ENCODE measurements around the gene DLK1.

Gene DLK1

DNA sequence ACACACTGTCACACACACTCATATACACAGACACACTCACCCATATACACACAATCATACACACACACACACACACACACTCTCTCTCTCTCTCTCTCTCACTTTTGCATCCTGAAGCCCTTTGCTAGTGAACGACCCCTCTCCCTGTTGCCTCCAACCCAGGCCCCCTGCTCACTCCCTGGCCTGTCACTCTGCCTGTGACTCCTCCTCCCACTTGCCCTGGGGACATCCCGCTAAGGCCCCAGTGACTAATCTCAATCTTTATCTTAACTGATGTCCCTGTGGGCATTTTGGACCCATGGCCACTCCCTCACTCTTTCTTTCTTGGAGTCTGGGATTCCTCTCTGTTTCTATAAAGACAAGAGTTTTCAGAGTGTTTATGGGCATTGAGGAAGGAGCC, 10.9 kb upstream of the DLK1 start:
- H3K27me3 Mint-ChIP-seq = peaks cover 6% of the 10 kb centered on the region
- no peak overlapping the region for H3K27ac Mint-ChIP-seq
- peaks cover 3% of the 10 kb centered on the region for H3K9me3 Mint-ChIP-seq (ENCODE audit: low read depth)
- H3K4me1 Mint-ChIP-seq (ENCODE audit: low read depth) = no peaks in the 10 kb centered on the region
- H3K36me3 Mint-ChIP-seq = no peaks in the 10 kb centered on the region
- H3K4me3 Mint-ChIP-seq = no peak overlapping the region

GRCh38 chr14:100717386-100717785, 9.3 kb upstream of the DLK1 start:
- H3K36me3 Mint-ChIP-seq = no peaks in the 10 kb centered on the region
- no peak overlapping the region for H3K4me3 Mint-ChIP-seq
- H3K9me3 Mint-ChIP-seq (ENCODE audit: low read depth) = peaks cover 3% of the 10 kb centered on the region
- H3K27ac Mint-ChIP-seq = no peak overlapping the region
- peaks cover 3% of the 10 kb centered on the region for H3K27me3 Mint-ChIP-seq
- H3K4me1 Mint-ChIP-seq (ENCODE audit: low read depth) = no peaks in the 10 kb centered on the region

GRCh38 chr14:100719976-100720520, 6.6 kb upstream of the DLK1 start:
- no peaks in the 10 kb centered on the region for H3K4me1 Mint-ChIP-seq (ENCODE audit: low read depth)
- no peak overlapping the region for H3K27ac Mint-ChIP-seq

DNA sequence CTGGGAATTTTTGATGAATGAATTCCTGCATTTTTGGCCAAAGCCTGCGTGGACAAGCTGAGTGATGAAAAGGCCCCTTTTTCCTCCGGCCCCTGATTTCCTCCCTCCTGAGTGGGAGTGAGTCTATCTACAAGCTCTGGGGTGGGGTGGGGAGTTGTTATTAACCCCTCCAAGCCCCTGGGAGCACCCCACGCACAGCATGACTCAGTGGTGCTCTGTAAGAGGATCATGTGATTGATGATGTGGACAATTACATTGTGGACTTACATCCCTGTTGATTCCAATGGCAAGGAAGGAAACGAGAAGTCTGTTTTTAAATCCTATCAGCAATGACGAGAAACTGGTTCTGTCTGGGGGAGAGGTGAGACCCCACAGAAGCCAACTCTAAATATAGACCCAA, 5.1 kb upstream of the DLK1 start:
- Mint-ChIP-seq H3K4me3 (no peak overlapping the region), H3K9me3 (ENCODE audit: low read depth) (no peaks in the 10 kb centered on the region), H3K27ac (no peak overlapping the region), H3K36me3 (no peaks in the 10 kb centered on the region), H3K4me1 (ENCODE audit: low read depth) (no peaks in the 10 kb centered on the region), H3K27me3 (peaks cover 12% of the 10 kb centered on the region)

More at GRCh38 chr14:100719976-100720520, 6.6 kb upstream of the DLK1 start:
- Mint-ChIP-seq H3K27me3 (peaks cover 5% of the 10 kb centered on the region), H3K36me3 (no peaks in the 10 kb centered on the region), H3K4me3 (no peak overlapping the region), H3K9me3 (ENCODE audit: low read depth) (peaks cover 3% of the 10 kb centered on the region)

DNA sequence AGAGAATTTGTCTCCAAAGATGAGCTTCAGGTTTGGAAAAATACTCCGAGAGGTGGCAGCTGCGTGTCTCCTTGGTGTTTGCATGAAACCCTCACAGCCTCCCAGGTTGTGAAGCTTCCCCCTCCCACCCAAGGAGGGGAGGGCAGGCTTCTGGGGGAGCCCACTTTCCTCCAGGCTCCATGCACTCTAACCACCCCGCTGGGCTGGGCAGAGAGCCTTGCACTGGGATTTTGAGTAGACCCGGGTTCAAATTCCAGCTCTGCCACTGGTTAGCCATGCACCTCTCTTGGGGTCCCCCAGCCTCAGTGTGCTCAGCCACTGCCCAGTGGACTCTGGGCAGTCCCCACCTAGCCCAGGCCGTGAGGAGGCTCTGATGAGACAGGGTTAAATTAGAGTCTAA, 4.3 kb upstream of the DLK1 start:
- no peaks in the 10 kb centered on the region for H3K9me3 Mint-ChIP-seq (ENCODE audit: low read depth)
- H3K4me3 Mint-ChIP-seq = no peak overlapping the region
- H3K27me3 Mint-ChIP-seq = peaks cover 14% of the 10 kb centered on the region
- no peaks in the 10 kb centered on the region for H3K36me3 Mint-ChIP-seq
- H3K27ac Mint-ChIP-seq = no peak overlapping the region
- H3K4me1 Mint-ChIP-seq (ENCODE audit: low read depth) = no peaks in the 10 kb centered on the region

DNA sequence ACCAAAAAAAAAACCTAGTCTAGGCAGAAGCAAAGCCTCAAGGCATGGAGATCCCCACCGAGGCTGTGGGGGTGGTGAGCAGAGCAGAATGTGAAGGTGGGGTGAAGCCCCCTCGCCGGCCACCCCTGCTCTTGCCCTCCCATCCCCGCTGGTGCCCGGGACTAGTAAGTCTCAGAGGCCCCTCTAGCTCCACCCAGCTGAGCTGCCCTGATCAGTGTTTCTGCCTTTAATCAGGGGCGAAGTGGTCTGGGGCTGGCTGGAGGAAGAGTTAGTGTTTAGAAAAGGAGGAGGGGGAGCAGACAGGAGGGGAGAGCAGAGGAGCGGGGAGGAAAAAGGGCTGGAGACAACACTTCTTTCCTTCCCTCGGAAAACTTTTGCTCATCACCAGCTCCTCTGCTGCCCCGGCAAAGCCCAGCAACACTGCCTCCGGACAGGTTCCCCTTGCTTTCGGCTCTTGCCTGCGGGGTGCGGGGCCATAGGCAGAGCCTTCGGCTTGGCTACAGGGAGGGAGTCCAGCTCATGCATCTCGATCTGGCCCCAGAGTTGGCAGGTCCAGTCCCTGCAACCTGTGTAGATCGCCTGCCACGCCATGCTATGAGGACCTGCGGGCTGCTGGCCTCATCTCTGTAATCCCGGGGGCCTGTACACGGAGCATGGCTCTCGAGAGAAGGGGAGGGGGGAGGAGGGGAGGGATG, 3.4 kb upstream of the DLK1 start:
- H3K9me3 Mint-ChIP-seq (ENCODE audit: low read depth) = no peaks in the 10 kb centered on the region
- peaks cover 21% of the 10 kb centered on the region for H3K27me3 Mint-ChIP-seq
- no peak overlapping the region for H3K27ac Mint-ChIP-seq
- H3K4me3 Mint-ChIP-seq = no peak overlapping the region
- no peaks in the 10 kb centered on the region for H3K36me3 Mint-ChIP-seq
- H3K4me1 Mint-ChIP-seq (ENCODE audit: low read depth) = no peaks in the 10 kb centered on the region

DNA sequence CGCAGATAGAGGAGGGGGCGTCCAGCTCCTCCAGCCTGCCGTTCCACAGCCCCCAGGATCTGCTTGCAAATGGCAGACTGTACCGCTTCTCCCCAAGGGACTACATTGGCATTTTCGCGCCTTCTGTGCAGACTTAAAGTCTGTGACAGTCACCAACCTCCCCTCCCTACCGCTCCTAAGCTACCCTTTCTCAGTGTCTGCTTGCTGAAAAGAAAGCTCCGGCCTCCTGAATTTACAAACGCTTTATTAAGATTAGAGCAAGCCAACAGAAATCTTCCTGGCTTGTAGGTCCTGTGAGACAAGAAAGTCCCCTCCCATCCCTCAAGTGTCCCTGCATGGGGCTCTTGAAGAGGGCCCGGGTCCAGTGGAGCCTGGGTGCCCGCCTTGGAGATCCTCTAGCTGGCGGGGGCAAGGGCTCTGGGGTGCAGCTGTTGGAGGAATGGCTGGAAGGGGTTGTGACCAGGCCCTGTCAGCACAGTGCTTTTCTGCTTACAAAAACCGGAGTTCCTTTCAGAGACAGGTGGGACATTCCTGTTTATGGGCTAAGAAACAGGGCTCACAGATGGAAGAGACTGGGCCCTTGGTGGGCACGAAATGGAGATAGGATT, 2.8 kb upstream of the DLK1 start:
- Mint-ChIP-seq H3K4me3 (no peak overlapping the region), H3K36me3 (no peaks in the 10 kb centered on the region), H3K4me1 (ENCODE audit: low read depth) (no peaks in the 10 kb centered on the region), H3K9me3 (ENCODE audit: low read depth) (no peaks in the 10 kb centered on the region), H3K27me3 (peaks cover 23% of the 10 kb centered on the region), H3K27ac (no peak overlapping the region)

- Mint-ChIP-seq H3K9me3 (ENCODE audit: low read depth) (no peaks in the 10 kb centered on the region), H3K27ac (no peak overlapping the region), H3K4me1 (ENCODE audit: low read depth) (no peaks in the 10 kb centered on the region), H3K27me3 (peaks cover 27% of the 10 kb centered on the region), H3K36me3 (no peaks in the 10 kb centered on the region), H3K4me3 (no peak overlapping the region)
Observed at GRCh38 chr14:100724536-100724935, 2.2 kb upstream of the DLK1 start.

GRCh38 chr14:100725587-100726387, 905 bp upstream of the DLK1 start:
- H3K4me3 Mint-ChIP-seq = no peak overlapping the region
- H3K36me3 Mint-ChIP-seq = no peaks in the 10 kb centered on the region
- no peaks in the 10 kb centered on the region for H3K4me1 Mint-ChIP-seq (ENCODE audit: low read depth)
- H3K27ac Mint-ChIP-seq = no peak overlapping the region
- H3K9me3 Mint-ChIP-seq (ENCODE audit: low read depth) = no peaks in the 10 kb centered on the region
- peaks cover 27% of the 10 kb centered on the region for H3K27me3 Mint-ChIP-seq

DNA sequence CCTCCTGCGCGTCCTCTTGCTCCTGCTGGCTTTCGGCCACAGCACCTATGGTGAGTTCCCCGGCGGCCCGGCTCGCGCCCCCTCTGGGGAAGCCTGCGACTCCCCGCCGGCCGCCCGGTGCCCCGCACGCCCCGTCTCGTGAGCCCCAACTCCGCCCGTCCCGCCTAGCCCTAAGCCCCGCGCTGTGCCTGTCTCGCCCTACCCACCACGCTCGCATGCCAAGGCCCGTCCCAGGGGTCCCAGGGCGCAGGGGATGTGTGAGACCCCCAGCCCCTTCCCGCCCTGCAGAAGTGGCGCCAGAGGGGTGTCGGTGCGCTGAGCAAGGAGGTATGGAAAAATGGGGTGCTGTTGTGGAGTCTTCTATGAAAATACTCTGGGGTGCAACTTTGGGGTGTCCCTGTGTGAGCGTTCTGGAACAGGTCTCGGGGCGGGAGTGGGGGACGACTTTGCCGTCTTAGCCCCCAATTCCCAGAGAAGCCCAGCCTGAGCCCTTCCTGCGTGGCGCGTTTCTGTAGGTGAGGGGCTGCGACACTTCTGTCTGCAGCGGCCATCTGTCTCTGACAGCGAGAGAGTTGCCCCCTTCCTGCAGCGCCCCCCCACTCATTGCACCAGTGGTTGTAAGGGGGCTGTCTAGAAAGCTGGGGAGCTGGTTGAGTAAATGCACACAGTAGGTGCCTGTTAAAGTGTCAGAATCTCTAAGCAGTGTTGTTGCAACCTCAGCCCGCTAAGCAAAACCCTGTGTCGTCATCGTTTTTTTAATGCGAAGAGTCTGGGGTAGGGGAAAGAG, 587 bp downstream of the DLK1 start:
- Mint-ChIP-seq H3K36me3 (no peaks in the 10 kb centered on the region), H3K27ac (no peak overlapping the region), H3K9me3 (ENCODE audit: low read depth) (no peaks in the 10 kb centered on the region), H3K4me1 (ENCODE audit: low read depth) (no peaks in the 10 kb centered on the region), H3K4me3 (no peak overlapping the region), H3K27me3 (peaks cover 27% of the 10 kb centered on the region)

DNA sequence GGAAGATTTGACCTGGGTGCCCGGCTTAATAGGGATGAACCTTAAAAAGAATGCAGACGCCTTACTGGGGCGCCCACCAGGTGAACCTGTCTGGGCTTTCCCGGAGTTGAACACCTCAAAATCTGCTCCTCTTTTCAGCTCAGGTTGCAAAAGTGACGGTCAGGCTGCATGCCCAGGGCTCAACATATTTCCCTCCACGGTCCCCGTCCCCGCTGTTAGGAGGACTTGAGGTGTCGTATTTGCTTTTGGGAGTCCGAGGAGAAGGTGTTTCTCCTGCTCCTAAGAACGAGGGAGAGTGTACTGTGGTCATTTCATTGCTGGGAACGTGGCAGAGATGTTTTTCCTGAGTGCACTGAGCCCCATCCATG, 1.2 kb downstream of the DLK1 start:
- Mint-ChIP-seq H3K27ac (no peak overlapping the region), H3K27me3 (peaks cover 27% of the 10 kb centered on the region), H3K9me3 (ENCODE audit: low read depth) (no peaks in the 10 kb centered on the region), H3K4me1 (ENCODE audit: low read depth) (no peaks in the 10 kb centered on the region), H3K36me3 (no peaks in the 10 kb centered on the region), H3K4me3 (no peak overlapping the region)

DNA sequence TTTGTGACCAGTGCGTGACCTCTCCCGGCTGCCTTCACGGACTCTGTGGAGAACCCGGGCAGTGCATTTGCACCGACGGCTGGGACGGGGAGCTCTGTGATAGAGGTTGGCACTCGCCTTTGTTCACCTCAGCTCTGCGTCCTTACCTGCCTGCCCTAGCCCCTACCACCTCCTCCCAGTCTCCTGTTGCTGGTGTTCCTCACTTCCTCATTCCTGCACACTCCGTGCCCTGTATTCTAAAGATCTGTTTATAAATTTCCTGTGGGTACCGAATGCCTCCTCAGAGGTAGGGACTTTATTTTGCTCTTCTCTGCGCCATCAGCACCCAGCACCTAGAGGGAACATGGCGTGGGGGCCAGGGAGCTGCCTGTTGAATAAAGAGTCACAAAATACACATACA, 2.3 kb downstream of the DLK1 start:
- H3K4me3 Mint-ChIP-seq = no peak overlapping the region
- H3K36me3 Mint-ChIP-seq = no peaks in the 10 kb centered on the region
- no peaks in the 10 kb centered on the region for H3K4me1 Mint-ChIP-seq (ENCODE audit: low read depth)
- no peaks in the 10 kb centered on the region for H3K9me3 Mint-ChIP-seq (ENCODE audit: low read depth)
- H3K27me3 Mint-ChIP-seq = peaks cover 27% of the 10 kb centered on the region
- H3K27ac Mint-ChIP-seq = no peak overlapping the region

DNA sequence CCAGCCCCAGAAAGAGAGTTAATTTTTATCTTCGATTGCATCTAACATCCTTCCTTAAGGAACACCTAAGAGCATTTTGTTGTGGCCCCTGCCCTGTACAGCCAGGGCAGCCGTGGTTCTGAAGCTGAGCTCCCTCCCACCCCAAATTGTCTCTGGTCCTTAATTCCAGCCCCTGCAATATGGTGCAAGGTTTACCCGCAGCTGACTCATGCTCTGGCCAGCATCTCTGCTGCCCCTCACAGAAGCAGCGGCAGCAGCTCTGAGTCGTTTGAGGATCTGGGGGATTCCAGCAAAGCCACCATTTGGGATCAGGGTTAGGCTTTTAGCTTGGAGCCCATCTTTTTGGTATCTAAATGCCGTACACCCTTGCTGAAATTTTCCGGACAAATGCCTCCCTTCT, 3.3 kb downstream of the DLK1 start:
- no peaks in the 10 kb centered on the region for H3K4me1 Mint-ChIP-seq (ENCODE audit: low read depth)
- H3K27ac Mint-ChIP-seq = no peak overlapping the region
- no peak overlapping the region for H3K4me3 Mint-ChIP-seq
- no peaks in the 10 kb centered on the region for H3K36me3 Mint-ChIP-seq
- H3K27me3 Mint-ChIP-seq = peaks cover 25% of the 10 kb centered on the region
- H3K9me3 Mint-ChIP-seq (ENCODE audit: low read depth) = no peaks in the 10 kb centered on the region

- no peaks in the 10 kb centered on the region for H3K9me3 Mint-ChIP-seq (ENCODE audit: low read depth)
- no peaks in the 10 kb centered on the region for H3K4me1 Mint-ChIP-seq (ENCODE audit: low read depth)
- H3K27ac Mint-ChIP-seq = no peak overlapping the region
- no peaks in the 10 kb centered on the region for H3K36me3 Mint-ChIP-seq
- H3K4me3 Mint-ChIP-seq = no peak overlapping the region
- H3K27me3 Mint-ChIP-seq = peaks cover 25% of the 10 kb centered on the region
Observed at GRCh38 chr14:100730581-100730980, 3.9 kb downstream of the DLK1 start.

Data from activated naive CD8-positive, alpha-beta T cell (primary cell).